ENCODE data around the gene HSPA12A. TPM values are rescaled to one million over a fixed set of nuclear protein-coding genes. Genes with fewer than 3 reads are reported as not detected.

Gene HSPA12A
- polyA plus RNA-seq, 6 donors from 2014 or later: 0.29 to 2.2 (median 0.51) TPM; not detected in 2

GRCh38 chr10:116698364-116698763, 44.0 kb downstream of the HSPA12A start:
- no peak for DNase-seq
- Mint-ChIP-seq H3K4me3 (no peak overlapping the region), H3K27me3 (peaks cover 5 to 20% (median 7%) of the 10 kb centered on the region in 3 donors), H3K4me1 (no peaks in the 10 kb centered on the region), H3K36me3 (no peaks in the 10 kb centered on the region), H3K27ac (peak overlapping the region in 1 of 6 donors; percentile 36), H3K9me3 (peaks cover 1 to 21% (median 6%) of the 10 kb centered on the region in 7 donors)
- no peak for ATAC-seq (ENCODE audit: low read depth in 2 of 2)

GRCh38 chr10:116697816-116698215, 44.5 kb downstream of the HSPA12A start:
- Mint-ChIP-seq H3K4me3 (no peak overlapping the region), H3K27ac (no peak overlapping the region), H3K36me3 (no peaks in the 10 kb centered on the region), H3K4me1 (no peaks in the 10 kb centered on the region), H3K27me3 (peaks cover 3 to 20% (median 7%) of the 10 kb centered on the region in 3 donors), H3K9me3 (peaks cover under 1 to 21% (median 6%) of the 10 kb centered on the region in 7 donors)
- ATAC-seq (ENCODE audit: low read depth in 2 of 2) (no peak), DNase-seq (no peak)

DNA sequence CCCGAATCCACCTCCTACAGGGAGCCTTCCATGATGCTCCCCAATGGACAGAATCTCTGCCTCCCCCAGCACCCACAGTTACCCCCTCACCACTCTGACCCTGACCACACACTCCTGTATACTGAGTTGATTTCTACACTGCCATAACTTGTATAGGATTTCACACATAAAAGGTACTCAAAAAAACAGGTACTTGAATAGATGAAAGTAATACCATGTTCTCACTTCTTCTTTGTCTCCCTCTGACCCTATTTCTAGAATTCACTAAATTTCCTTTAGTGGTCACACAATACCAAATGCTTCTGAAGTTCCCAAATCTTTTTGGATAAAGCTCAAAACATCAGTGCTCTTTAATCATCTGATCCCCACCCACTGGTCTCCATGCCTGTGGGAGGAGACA, 45.4 kb downstream of the HSPA12A start:
- Mint-ChIP-seq H3K27ac (no peak overlapping the region), H3K36me3 (no peaks in the 10 kb centered on the region), H3K4me1 (no peaks in the 10 kb centered on the region), H3K27me3 (peaks cover 0 to 17% (median 7%) of the 10 kb centered on the region in 3 donors), H3K9me3 (peaks cover 0 to 20% (median 6%) of the 10 kb centered on the region in 7 donors), H3K4me3 (no peak overlapping the region)
- DNase-seq (no peak), ATAC-seq (ENCODE audit: low read depth in 2 of 2) (no peak)

DNA sequence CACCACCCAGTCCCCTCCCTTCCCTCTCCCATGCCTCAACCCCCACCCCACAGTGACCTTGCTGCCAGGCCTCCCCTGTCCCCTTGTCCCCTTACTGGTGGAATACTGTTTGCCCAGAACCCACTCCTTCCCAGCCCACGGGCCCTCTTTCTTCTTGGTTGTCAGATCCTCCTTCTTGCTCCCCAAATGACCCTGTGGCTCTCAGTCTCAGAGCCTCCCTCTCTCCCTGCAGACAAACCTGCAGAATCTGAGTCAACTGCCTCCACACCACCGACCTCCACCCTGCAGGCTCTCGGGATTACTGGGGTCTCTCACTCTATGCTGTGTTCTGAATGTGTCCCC, 47.5 kb downstream of the HSPA12A start:
- no peaks in the 10 kb centered on the region for H3K4me1 Mint-ChIP-seq
- no peaks in the 10 kb centered on the region for H3K36me3 Mint-ChIP-seq
- H3K27ac Mint-ChIP-seq: no peak overlapping the region
- peaks cover 0 to 14% (median 2%) of the 10 kb centered on the region in 7 donors for H3K9me3 Mint-ChIP-seq
- no peak for DNase-seq
- H3K4me3 Mint-ChIP-seq: no peak overlapping the region
- H3K27me3 Mint-ChIP-seq: peaks cover 0 to 9% (median 0%) of the 10 kb centered on the region in 3 donors
- no peak for ATAC-seq (ENCODE audit: low read depth in 2 of 2)

DNA sequence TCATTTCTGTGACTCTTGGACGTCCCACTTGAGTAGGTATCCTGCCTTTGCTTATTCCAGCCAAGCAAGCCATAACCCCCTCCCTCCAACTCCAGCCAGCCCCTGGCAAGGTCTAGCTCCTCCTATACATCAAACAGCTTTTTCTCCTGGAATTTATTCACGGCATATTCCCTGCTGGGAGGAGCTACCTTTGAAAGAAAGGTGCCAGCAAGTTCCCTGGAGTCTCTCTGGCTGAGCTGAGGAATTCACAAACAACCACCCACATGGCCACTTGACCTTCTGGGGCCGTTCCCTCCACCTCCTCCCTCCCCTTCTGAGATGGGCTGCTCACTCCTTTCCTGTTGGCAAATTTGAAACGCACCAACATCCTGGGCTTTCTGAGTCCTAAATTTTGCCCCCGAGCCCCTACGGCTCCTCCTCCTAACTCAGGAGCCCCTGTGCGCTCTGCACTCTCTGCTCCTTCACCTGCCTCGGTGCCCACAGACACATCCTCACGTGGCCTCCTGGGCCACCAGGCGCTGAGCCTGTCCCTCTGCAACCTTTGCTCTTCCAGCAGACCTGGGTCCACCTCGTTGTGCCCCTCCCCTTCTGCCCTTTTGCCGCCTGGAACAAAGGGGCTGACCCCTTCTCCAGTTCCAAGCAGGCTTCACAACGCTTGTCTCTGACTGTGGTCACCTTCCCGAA, 48.0 kb downstream of the HSPA12A start:
- H3K27ac Mint-ChIP-seq: peak overlapping the region in 1 of 6 donors; percentile 16
- H3K4me3 Mint-ChIP-seq: peak overlapping the region in 1 of 8 donors; percentile 15
- H3K27me3 Mint-ChIP-seq: peaks cover 0 to 9% (median 2%) of the 10 kb centered on the region in 3 donors
- DNase-seq (no peak), ATAC-seq (ENCODE audit: low read depth in 2 of 2) (no peak)
- H3K36me3 Mint-ChIP-seq: no peaks in the 10 kb centered on the region
- H3K9me3 Mint-ChIP-seq: peaks cover 0 to 14% (median 2%) of the 10 kb centered on the region in 7 donors
- H3K4me1 Mint-ChIP-seq: no peaks in the 10 kb centered on the region

DNA sequence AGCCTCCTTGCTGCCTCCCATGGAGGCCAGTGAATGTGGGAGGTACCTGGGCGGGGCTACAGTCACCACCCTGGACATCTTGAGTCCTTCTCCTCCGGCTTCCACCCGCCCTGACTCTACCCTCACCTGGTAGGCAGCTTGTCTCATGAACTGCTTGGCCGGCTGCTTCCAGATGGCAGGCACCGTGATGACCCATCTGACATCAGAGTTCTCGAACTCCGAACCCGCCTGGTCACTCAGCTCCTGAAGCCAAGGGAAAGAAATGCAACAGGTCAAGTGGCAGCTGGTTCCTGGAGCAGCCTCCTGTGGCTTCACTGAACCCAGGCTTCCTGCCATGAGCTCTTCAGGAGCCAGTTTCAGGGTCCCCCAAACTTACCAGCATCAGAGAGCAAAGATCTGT, 50.1 kb downstream of the HSPA12A start:
- H3K27me3 Mint-ChIP-seq: peaks cover 8 to 10% (median 8%) of the 10 kb centered on the region in 3 donors
- ATAC-seq (ENCODE audit: low read depth in 2 of 2): no peak
- H3K4me3 Mint-ChIP-seq: no peak overlapping the region
- no peak for DNase-seq
- H3K36me3 Mint-ChIP-seq: no peaks in the 10 kb centered on the region
- H3K4me1 Mint-ChIP-seq: no peaks in the 10 kb centered on the region
- peaks cover 0 to 14% (median 2%) of the 10 kb centered on the region in 7 donors for H3K9me3 Mint-ChIP-seq
- no peak overlapping the region for H3K27ac Mint-ChIP-seq

DNA sequence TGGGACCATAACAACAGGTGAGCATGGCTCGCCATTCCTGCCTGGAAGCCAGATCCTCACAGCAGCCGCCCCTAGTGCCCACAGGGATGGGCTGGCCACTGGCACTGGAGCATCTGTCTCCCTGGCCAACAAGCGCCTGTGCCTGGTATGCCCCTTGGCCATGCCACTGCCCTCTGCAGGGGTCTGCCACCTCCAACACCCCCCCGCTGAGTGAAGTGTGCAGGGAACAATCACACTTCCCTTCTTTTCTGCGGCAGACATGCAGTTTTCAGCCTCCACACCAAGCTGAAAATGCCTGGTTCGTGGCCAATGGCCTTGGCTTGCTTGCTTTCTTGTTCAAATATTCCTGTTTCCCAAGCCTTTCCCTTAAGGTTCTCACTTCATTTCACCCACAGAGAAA, 50.7 kb downstream of the HSPA12A start:
- Mint-ChIP-seq H3K4me3 (no peak overlapping the region), H3K4me1 (no peaks in the 10 kb centered on the region), H3K27ac (no peak overlapping the region), H3K9me3 (peaks cover 0 to 9% (median 2%) of the 10 kb centered on the region in 7 donors), H3K27me3 (peaks cover 2 to 10% (median 8%) of the 10 kb centered on the region in 3 donors), H3K36me3 (no peaks in the 10 kb centered on the region)
- no peak for ATAC-seq (ENCODE audit: low read depth in 2 of 2)
- no peak for DNase-seq

DNA sequence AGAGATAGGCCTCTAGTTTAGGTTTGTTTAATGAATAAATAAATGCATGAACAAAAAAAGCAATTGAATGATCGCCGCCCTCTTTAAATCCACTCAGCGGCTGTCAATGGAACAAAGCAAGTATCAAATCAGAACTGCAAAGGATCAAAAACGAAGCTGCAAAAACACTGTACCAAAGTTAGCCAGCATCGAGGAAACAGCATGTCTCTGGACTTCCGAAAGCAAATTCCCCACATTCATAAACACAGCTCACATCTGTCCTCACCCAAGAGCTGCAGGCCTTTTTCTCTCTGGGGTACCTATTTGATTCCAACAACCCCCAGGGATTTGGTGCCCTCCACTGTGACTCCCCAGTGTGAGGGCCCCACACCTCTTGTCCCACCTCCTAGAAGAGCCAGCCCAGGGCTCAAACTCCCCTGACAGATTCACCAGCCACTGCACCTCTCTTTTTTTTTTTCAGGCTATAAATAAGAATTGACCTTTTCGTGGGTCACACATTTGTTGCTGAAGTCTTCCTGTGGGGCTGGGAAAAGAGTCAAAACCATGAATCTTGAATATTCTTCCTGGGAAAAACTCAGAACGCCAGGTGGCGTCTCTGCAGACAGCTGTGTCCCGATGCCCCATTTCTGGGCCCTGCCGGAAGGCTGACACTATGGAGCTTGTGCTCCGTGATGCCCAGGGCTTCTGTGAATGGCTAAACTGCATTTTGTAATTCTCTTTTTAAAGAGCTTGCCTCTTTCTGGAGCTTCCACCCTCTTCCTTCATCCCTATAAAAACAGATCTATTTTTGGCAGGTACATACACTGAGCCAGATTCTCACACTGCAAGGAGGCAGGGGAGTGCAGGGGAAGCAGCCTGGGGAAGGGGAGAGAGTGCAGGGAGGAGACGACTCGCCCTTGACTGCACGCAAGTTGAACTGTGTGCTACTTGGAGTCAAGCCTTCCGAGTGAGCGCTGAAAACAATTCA, 51.7 kb downstream of the HSPA12A start:
- no peak overlapping the region for H3K4me3 Mint-ChIP-seq
- H3K4me1 Mint-ChIP-seq: no peaks in the 10 kb centered on the region
- H3K27ac Mint-ChIP-seq: peak overlapping the region in 1 of 6 donors; percentile 47
- H3K9me3 Mint-ChIP-seq: peaks cover 0 to 4% (median 0%) of the 10 kb centered on the region in 7 donors
- DNase-seq (no peak), ATAC-seq (ENCODE audit: low read depth in 2 of 2) (no peak)
- H3K27me3 Mint-ChIP-seq: peaks cover 0 to 10% (median 8%) of the 10 kb centered on the region in 3 donors
- no peaks in the 10 kb centered on the region for H3K36me3 Mint-ChIP-seq

- no peak for ATAC-seq (ENCODE audit: low read depth in 2 of 2)
- H3K27ac Mint-ChIP-seq: no peak overlapping the region
- no peak for DNase-seq
- H3K9me3 Mint-ChIP-seq: peaks cover 0 to 2% (median 0%) of the 10 kb centered on the region in 7 donors
- H3K36me3 Mint-ChIP-seq: no peaks in the 10 kb centered on the region
- no peak overlapping the region for H3K4me3 Mint-ChIP-seq
- H3K4me1 Mint-ChIP-seq: no peaks in the 10 kb centered on the region
- peaks cover 0 to 10% (median 8%) of the 10 kb centered on the region in 3 donors for H3K27me3 Mint-ChIP-seq
Measured at GRCh38 chr10:116689744-116690143, 52.6 kb downstream of the HSPA12A start.

DNA sequence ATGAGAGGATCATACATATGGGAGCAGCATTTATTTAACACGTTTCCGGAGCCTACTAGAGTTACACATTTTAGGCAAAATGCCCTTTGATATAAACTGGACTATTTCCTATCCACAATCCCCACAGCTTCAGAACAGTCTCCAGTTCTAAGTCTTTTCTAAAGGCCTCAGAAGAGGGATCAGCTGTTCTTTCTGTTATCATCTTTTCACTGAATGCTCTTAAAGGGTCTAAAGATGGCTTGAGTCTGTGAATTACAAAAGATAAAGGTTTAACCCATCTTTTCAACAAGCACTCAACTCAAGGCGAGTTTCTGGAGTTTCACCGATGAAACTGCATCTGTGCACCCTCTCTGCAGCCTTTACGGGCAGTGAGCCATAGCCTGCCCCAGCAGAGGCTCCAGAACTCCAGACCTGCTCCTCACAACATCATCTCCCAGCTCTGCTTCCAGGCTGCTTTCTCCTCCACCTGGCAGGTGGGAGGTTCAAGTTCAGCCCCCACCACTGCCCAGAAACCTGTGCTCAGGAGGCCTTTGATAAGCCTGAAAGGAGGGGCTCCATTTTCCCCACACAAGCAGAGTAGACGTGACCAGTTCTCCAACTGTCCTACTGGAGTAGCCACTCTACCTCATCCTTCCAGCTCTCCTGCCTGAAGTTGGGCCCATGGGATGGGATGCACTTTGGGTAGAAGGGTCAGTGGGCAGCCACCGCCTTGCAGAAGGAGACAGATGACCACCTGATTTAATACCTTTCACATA, 53.4 kb downstream of the HSPA12A start:
- H3K36me3 Mint-ChIP-seq: no peaks in the 10 kb centered on the region
- no peak overlapping the region for H3K4me3 Mint-ChIP-seq
- no peak overlapping the region for H3K27ac Mint-ChIP-seq
- peaks cover 0 to 10% (median 8%) of the 10 kb centered on the region in 3 donors for H3K27me3 Mint-ChIP-seq
- DNase-seq: no peak
- ATAC-seq (ENCODE audit: low read depth in 2 of 2): no peak
- no peaks in the 10 kb centered on the region for H3K4me1 Mint-ChIP-seq
- peaks cover 0 to 2% (median 0%) of the 10 kb centered on the region in 7 donors for H3K9me3 Mint-ChIP-seq

GRCh38 chr10:116688241-116688711, 54.1 kb downstream of the HSPA12A start:
- no peak for DNase-seq
- Mint-ChIP-seq H3K9me3 (peaks cover 0 to 2% (median 0%) of the 10 kb centered on the region in 7 donors), H3K4me3 (no peak overlapping the region), H3K27ac (no peak overlapping the region), H3K27me3 (peaks cover 0 to 10% (median 8%) of the 10 kb centered on the region in 3 donors), H3K4me1 (no peaks in the 10 kb centered on the region), H3K36me3 (no peaks in the 10 kb centered on the region)
- no peak for ATAC-seq (ENCODE audit: low read depth in 2 of 2)

DNA sequence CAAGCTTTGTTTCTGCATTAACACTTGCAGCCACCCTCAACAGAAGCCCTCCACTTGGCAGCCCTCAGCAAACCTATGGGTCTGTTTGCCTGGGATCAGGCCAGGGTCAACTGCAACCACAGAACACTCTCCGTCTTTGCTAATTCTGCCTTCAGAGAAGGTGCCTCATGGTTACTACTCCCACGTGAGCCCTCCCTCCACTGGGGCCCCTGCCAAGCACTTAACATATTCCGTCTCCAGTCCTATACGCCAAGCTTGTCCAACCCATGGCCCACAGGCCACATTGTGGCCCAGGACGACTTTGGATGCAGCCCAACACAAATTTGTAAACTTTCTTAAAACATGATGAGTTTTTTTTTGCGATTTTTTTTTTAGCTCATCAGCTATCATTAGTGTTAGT, 54.7 kb downstream of the HSPA12A start:
- H3K36me3 Mint-ChIP-seq: no peaks in the 10 kb centered on the region
- H3K27ac Mint-ChIP-seq: no peak overlapping the region
- ATAC-seq (ENCODE audit: low read depth in 2 of 2) (no peak), DNase-seq (no peak)
- peaks cover 0 to 10% (median 8%) of the 10 kb centered on the region in 3 donors for H3K27me3 Mint-ChIP-seq
- H3K9me3 Mint-ChIP-seq: peaks cover 0 to 2% (median 0%) of the 10 kb centered on the region in 7 donors
- H3K4me1 Mint-ChIP-seq: no peaks in the 10 kb centered on the region
- H3K4me3 Mint-ChIP-seq: no peak overlapping the region

DNA sequence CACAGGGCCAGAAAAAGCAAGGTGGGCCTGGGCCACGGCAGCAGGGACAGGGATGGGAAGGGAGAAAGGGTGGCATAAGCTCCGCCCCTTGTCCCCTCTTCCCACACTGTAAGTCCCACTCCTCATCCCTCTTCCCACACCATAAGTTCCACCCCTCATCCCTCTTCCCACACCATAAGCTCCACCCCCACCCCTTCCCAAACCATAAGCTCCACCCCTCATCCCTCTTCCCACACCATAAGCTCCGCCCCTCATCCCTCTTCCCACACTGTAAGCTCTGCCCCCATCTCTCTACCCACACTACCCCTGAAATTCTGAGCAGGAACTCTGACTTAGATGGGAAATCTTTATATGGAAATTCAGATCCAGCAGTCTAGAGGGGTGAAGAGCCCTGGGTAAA, 55.7 kb downstream of the HSPA12A start:
- DNase-seq: no peak
- Mint-ChIP-seq H3K27ac (no peak overlapping the region), H3K9me3 (peaks cover 0 to 2% (median 0%) of the 10 kb centered on the region in 7 donors), H3K4me3 (no peak overlapping the region), H3K36me3 (no peaks in the 10 kb centered on the region), H3K27me3 (peaks cover 0 to 14% (median 8%) of the 10 kb centered on the region in 3 donors), H3K4me1 (no peaks in the 10 kb centered on the region)
- no peak for ATAC-seq (ENCODE audit: low read depth in 2 of 2)
